ENCODE data around the gene SIRPA.

The SIRPA gene

GRCh38 chr20:1897965-1898464 lies 2.8 kb downstream of the SIRPA start:
- TF ChIP-seq CTCF (IDR thresholded peaks at IDR 0.05; ENCODE audit: borderline replicate concordance, insufficient read depth, low read depth, low read length): no peak
- H3K4me3 ChIP-seq (ENCODE audit: low read depth, low read length): no peak overlapping the region

GRCh38 chr20:1898482-1899240 lies 3.5 kb downstream of the SIRPA start:
- TF ChIP-seq CTCF (IDR thresholded peaks at IDR 0.05; ENCODE audit: borderline replicate concordance, insufficient read depth, low read depth, low read length): no peak

GRCh38 chr20:1899241-1899525 lies 4.0 kb downstream of the SIRPA start:
- H3K4me3 ChIP-seq (ENCODE audit: low read depth, low read length): no peak overlapping the region
- no peak for TF ChIP-seq CTCF (IDR thresholded peaks at IDR 0.05; ENCODE audit: borderline replicate concordance, insufficient read depth, low read depth, low read length)

More at GRCh38 chr20:1898482-1899240, 3.5 kb downstream of the SIRPA start:
- H3K4me3 ChIP-seq (ENCODE audit: low read depth, low read length): no peak overlapping the region

GRCh38 chr20:1900321-1900801 lies 5.2 kb downstream of the SIRPA start:
- H3K4me3 ChIP-seq (ENCODE audit: low read depth, low read length): no peak overlapping the region
- TF ChIP-seq CTCF (IDR thresholded peaks at IDR 0.05; ENCODE audit: borderline replicate concordance, insufficient read depth, low read depth, low read length): peak; percentile 66

- no peak overlapping the region for H3K4me3 ChIP-seq (ENCODE audit: low read depth, low read length)
- TF ChIP-seq CTCF (IDR thresholded peaks at IDR 0.05; ENCODE audit: borderline replicate concordance, insufficient read depth, low read depth, low read length): no peak
Measured at GRCh38 chr20:1901704-1902103, 6.5 kb downstream of the SIRPA start.

GRCh38 chr20:1902188-1902587 lies 7.0 kb downstream of the SIRPA start:
- H3K4me3 ChIP-seq (ENCODE audit: low read depth, low read length): no peak overlapping the region
- no peak for TF ChIP-seq CTCF (IDR thresholded peaks at IDR 0.05; ENCODE audit: borderline replicate concordance, insufficient read depth, low read depth, low read length)

GRCh38 chr20:1904135-1904534 lies 8.9 kb downstream of the SIRPA start:
- no peak overlapping the region for H3K4me3 ChIP-seq (ENCODE audit: low read depth, low read length)
- no peak for TF ChIP-seq CTCF (IDR thresholded peaks at IDR 0.05; ENCODE audit: borderline replicate concordance, insufficient read depth, low read depth, low read length)

Measured in GM12875 (cell line).